Parietal lobe (tissue), 2 donors: ENCODE measurements around the gene SKIC3. TPM values are rescaled to one million over a fixed set of nuclear protein-coding genes. Genes with fewer than 3 reads are reported as not detected.

ENCODE experiments used
- small RNA-seq: library from RNA; depleted of rRNA; stranded (forward); fragments of <200 nt; gene quantifications from one replicate; pipeline ENCODE3, GENCODE V24; 2014; ENCODE audit warnings: low replicate concordance
- total RNA-seq: library from RNA; depleted of rRNA; stranded (reverse); fragments of >200 nt; gene quantifications from one replicate; pipeline ENCODE4 v1.2.3, GENCODE V29; 2014

Gene SKIC3
- 277 TPM for total RNA-seq

GRCh38 chr5:95554647-95555548 lies at the start of gene SKIC3, which contains the start of gene ARSK:
SKIC3 (minus strand) TSS chr5:95554977; CDS start chr5:95547150, 7,827 bp downstream.
ARSK (plus strand) TSS chr5:95555101; CDS start chr5:95555279, 178 bp downstream.

Small RNA genes lying within 50 kb of the gene (small RNA-seq; reads per million reads assigned to genes)
- not detected for gene RNU6-308P

Other genes with a start within 250 kb of the SKIC3 start
- gene FAM81B, start 163.6 kb downstream of the SKIC3 start, total RNA-seq = not detected
- gene ARSK, start 124 bp upstream of the SKIC3 start, total RNA-seq = 8.1 TPM
- gene GPR150, start 65.1 kb upstream of the SKIC3 start, total RNA-seq = not detected
- gene RFESD, start 91.8 kb upstream of the SKIC3 start, total RNA-seq = 2.5 TPM
- gene SPATA9, start 128.0 kb upstream of the SKIC3 start, total RNA-seq = 1.9 TPM
- gene RHOBTB3, start 176.4 kb upstream of the SKIC3 start, total RNA-seq = 198 TPM